GM12874 (cell line): ENCODE results near the gene ZNF423.

Source experiments
- CTCF ChIP-seq: IDR thresholded peaks from 2 replicates; pipeline ENCODE4 v1.5.1; 2011; ENCODE audit warnings: low read depth, mild to moderate bottlenecking, control low read depth, low read length, moderate library complexity; ENCODE audit not compliant: insufficient read depth

Gene ZNF423

GRCh38 chr16:49890876-49891275 lies 35.0 kb upstream of the ZNF423 start:
- peak; percentile 41 for TF ChIP-seq CTCF

GRCh38 chr16:49889725-49890397 lies 33.9 kb upstream of the ZNF423 start:
- no peak for TF ChIP-seq CTCF

- TF ChIP-seq CTCF: no peak
Observed at GRCh38 chr16:49886554-49887094, 30.7 kb upstream of the ZNF423 start.

GRCh38 chr16:49884033-49885015 lies 28.4 kb upstream of the ZNF423 start:
- TF ChIP-seq CTCF: no peak

GRCh38 chr16:49883076-49884014 lies 27.4 kb upstream of the ZNF423 start:
- TF ChIP-seq CTCF: no peak

GRCh38 chr16:49881890-49882289 lies 26.0 kb upstream of the ZNF423 start:
- TF ChIP-seq CTCF: no peak
